ENCODE data around the gene ELFN2. TPM values are rescaled to one million over a fixed set of nuclear protein-coding genes. Genes with fewer than 3 reads are reported as not detected.
"Not testable (repeated sequence)": the region's sequence is repeated elsewhere in the genome, so short reads cannot be mapped to it uniquely, and the experiment has no call there.

ELFN2 gene
- total RNA-seq, 1 donor from 2014 or later: 4.6 TPM

DNA sequence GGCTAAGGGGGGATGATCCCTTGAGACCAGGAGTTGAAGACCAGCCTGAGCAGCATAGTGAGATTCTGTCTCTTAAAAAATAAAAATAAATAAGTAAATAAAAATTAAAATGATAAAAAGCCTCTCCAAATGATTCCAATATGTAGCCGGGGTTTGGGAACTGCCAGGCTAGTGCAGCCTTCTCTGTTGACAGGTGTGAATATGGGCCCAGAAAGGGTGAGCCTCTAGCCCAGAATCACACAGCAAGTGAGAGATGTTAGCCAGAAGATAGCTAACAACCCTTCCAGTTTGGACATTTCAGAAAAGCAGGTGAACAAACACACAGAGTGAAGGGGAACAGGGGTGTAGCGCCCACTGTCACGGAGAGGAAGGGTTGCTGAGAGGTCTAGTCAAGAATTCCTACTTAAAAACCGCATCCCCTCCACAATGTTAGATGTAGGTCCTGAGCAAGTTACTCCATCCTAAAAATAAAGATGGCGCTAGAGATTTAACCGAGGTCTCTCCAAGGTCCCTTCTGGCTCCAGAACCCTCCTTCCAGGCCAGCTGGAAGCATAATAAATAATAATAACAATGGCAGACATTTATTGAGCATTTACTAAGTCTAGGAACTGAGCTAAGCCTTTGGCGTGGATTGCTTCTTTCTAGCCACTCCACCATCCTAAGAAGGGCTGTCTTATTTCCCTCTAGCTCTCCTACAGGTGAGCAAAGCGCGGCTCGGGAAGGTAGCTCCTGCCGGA lies 93.4 kb downstream of the ELFN2 start:
- no peak for DNase-seq (ENCODE audit: low read depth)
- H3K4me3 ChIP-seq (ENCODE audit: low read depth, low read length): no peak overlapping the region
- TF ChIP-seq, protein P1, sequence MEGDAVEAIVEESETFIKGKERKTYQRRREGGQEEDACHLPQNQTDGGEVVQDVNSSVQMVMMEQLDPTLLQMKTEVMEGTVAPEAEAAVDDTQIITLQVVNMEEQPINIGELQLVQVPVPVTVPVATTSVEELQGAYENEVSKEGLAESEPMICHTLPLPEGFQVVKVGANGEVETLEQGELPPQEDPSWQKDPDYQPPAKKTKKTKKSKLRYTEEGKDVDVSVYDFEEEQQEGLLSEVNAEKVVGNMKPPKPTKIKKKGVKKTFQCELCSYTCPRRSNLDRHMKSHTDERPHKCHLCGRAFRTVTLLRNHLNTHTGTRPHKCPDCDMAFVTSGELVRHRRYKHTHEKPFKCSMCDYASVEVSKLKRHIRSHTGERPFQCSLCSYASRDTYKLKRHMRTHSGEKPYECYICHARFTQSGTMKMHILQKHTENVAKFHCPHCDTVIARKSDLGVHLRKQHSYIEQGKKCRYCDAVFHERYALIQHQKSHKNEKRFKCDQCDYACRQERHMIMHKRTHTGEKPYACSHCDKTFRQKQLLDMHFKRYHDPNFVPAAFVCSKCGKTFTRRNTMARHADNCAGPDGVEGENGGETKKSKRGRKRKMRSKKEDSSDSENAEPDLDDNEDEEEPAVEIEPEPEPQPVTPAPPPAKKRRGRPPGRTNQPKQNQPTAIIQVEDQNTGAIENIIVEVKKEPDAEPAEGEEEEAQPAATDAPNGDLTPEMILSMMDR (conservative IDR thresholded peaks at IDR 0.05; ENCODE audit: low read depth, low read length): no peak

DNA sequence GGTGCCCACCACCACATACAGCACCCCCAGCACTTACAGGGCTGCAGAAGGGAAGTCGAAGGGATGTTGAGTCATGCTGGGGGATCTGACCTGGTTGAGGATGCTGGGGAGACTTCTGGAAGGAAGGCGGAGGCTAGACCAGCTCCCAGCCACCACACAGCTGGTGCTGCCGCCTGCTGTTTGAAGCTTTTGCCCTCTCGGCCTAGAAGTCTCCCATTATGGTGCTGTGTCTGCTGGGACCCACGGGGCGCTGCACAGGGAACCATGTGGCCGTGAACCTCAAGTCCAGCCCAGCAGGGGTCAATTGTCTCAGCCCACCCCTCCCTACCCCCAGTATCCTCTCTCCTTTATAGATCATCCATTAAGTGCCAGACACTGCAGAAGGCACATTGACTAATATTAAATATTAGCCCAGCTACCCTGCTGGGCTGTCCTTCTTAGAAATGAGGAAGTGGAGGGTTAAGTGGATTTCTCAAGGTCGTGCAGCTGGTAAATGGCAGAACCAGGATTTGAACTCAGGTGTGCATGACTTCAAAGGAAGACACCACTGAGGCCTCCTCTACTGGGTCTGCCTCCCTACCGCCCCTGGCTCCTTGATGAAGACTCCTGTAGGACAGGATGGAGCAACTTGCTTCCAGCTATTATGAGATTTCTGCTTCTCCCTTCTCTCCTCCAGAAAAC lies 95.3 kb downstream of the ELFN2 start:
- TF ChIP-seq, protein P1 (conservative IDR thresholded peaks at IDR 0.05; ENCODE audit: low read depth, low read length): peak; percentile 65
- no peak overlapping the region for H3K4me3 ChIP-seq (ENCODE audit: low read depth, low read length)
- no peak for DNase-seq (ENCODE audit: low read depth)

DNA sequence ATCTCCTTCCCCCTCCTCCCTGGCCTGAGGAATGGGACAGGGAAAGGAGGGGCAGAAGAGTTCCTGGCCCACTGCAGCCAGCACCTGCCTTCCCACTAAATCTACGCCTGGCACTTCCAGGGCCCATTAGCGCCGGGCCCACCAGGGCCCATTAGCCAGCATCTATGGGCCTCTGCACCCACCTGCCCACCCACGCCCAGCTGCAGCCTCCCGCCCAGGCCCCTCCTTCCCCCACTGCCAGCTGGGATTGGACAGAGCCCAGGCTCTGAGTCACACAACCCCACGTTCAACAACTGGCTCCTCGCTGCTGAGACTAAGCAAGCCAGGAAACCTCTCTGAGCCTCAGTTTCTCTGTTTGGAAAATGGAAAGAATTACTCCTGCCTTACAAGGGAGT lies 96.2 kb downstream of the ELFN2 start:
- TF ChIP-seq, protein P1 (conservative IDR thresholded peaks at IDR 0.05; ENCODE audit: low read depth, low read length): no peak
- no peak for DNase-seq (ENCODE audit: low read depth)
- H3K4me3 ChIP-seq (ENCODE audit: low read depth, low read length): no peak overlapping the region

DNA sequence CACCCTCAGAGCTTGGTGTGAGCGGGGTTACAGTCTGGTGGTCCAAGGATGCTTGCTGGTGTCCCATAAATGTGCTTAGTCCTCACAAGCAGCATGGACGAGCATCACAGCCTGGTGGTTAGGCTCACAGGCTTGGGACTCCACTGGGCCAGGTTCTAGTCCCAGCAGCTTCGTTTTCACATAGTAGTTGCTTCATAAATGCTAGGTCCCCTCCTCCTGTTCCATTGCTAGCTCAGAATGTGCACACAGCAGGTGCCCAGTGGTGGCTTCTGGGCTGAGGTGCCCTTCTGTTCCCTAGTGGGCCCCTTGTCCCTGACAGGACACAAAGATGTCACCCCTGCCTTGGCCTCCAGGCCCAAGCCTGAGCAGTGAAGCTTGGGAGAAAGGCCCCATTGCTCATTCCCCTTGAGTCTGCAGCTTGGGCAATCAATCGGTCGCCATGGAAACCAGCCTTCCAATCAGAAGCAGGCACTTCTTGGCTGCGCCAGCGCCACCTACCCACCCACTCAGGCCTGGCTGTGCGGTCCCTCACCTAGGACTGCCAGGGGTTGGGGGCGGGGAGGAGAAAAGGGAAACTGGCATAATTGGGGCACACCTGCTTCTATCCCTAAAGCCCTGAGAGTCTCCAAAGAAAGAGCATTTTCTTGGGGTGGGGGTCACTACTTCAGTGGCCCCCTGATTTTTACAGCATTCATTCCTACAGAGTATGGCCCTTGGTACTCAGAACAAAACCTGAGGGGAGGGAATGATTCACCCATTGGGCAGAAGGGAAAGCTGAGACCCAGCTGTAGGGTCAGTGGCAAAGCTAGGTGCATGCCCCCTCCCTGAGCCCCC lies 96.9 kb downstream of the ELFN2 start:
- peak; percentile 78 for DNase-seq (ENCODE audit: low read depth)
- no peak overlapping the region for H3K4me3 ChIP-seq (ENCODE audit: low read depth, low read length)
- TF ChIP-seq, protein P1 (conservative IDR thresholded peaks at IDR 0.05; ENCODE audit: low read depth, low read length): peak; percentile 51

DNA sequence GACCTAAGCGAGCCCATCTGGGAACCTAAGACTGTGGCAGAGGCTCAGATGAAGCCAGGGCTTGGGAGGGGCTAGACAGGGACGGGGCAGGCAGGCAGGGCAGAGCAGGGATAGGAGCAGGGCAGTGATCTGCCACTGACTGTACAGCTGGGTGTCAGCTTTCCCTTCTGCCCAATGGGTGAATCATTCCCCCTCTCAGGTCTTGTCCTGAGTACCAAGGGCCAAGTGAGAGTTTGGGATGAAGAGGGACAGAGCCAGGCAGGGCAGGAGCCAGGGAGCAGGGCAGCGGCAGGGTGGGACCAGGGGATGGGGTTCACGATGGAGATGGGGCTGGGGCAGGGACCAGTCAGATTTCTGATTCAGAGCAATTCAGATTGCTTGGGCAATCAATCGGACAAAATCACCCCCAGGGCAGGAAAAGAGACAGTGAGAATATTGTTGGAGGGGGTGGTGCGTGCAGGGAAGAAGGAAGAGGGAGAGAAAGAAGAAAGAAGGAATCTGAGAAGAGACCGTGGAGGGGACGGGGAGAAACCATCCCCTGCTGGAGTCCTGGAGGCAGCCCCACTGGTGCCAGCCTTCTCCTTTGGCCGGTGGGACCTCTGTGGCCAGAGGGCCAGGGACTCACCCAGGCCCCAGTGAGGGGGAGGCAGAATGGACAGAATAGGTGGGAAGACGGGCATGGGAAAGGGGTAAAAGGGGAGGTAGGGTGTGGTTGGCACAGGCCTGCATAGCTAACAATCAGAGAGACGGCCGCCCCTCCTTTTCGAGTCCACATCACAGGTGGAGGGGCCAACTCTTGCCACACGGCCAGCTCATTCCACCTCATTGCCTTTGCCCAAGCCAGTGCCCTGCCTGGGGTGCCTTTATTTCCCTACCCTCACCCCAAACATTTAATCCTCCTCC lies 97.8 kb downstream of the ELFN2 start:
- no peak for DNase-seq (ENCODE audit: low read depth)
- TF ChIP-seq, protein P1 (conservative IDR thresholded peaks at IDR 0.05; ENCODE audit: low read depth, low read length): no peak
- no peak overlapping the region for H3K4me3 ChIP-seq (ENCODE audit: low read depth, low read length)

DNA sequence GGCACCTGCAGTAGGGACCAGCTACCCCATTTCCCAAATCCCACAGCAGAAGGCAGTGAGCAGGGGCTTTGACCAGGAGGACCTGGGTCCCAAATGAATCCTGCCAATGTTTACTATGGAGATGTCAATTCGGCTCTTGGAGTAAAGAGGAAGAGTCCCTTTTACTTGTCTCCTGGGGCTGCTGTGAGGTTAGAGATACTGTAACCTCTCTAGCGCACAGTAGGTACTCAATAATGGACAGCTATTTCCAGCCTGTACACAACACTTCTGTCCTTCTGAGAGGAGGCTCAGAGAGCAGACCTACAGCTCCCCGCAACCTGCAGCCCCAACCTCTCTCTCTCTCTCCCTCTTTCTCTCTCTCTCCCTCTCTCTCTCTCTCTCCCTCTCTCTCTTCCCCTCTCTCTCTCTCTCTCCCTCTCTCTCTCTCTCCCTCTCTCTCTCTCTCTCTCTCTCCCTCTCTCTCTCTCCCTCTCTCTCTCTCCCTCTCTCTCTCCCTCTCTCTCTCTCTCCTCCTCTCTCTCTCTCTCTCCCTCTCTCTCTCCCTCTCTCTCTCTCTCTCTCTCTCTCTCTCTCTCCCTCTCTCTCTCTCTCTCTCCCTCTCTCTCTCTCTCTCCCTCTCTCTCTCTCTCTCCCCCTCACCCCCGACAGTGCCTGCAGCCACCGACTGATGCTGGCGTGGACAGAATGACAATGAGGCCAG lies 98.6 kb downstream of the ELFN2 start:
- not testable (repeated sequence) for H3K4me3 ChIP-seq (ENCODE audit: low read depth, low read length); DNase-seq (ENCODE audit: low read depth)

Data from epithelial cell of proximal tubule (primary cell).